GM04504 (cell line): Measurements from ENCODE around the gene NRSN2.
"Not testable (repeated sequence)": the region's sequence is repeated elsewhere in the genome, so short reads cannot be mapped to it uniquely, and the experiment has no call there.

Source experiments
- DNase-seq: peaks from one replicate; pipeline ENCODE4 v3.0.0-alpha.2; 2012; ENCODE audit warnings: low read depth

NRSN2 gene

GRCh38 chr20:325045-325888 is 21.6 kb upstream of the NRSN2 start, which contains the start of gene SOX12:
Gene SOX12 (plus strand): TSS chr20:325552. CDS start chr20:325925, 373 bp downstream.
- DNase-seq = peak; percentile 80

GRCh38 chr20:325889-326644 is 20.8 kb upstream of the NRSN2 start:
- no peak for DNase-seq

- no peak for DNase-seq
Observed at GRCh38 chr20:326645-327185, 20.2 kb upstream of the NRSN2 start.

DNA sequence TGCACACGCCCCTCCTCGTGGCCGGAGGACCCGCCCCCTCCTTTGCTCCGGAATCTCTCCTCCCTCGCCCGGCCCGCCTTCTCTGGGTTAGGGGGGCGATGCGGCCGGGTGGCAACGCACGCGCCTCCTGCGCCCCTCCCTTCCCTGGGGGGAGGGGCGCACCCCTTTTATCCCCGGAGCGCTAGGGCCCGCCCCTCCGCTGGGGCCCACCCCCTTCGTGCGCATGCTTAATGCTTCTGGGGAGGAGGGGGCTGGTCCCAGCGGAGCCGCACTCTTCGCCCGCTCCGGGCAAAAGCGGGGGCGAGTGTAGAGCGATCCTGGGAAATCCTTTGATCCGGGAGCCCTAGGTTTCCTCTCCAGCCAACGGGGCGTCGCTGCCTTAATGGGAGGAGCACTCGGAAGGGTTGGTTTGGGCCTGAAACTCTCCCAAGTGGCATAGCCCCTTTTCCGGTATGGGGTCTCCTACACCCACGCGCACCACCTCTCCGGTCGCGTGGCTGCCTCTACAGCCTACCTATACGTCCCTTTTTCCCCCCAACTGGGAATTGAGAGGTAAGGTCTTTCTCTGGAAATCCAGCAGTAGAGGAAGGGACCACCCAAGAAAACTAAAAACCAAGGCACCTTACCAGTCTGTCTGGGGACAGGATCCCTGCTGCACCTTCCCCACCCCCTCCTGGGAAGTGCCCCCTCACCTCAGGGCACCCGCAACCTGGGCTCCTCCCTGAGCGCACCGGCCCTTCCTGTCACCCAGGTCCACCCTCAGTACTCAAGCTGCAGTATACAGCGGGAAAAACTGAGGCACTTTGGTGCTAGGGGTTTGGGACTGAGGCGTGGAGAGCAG is 19.5 kb upstream of the NRSN2 start:
- peak; percentile 86 for DNase-seq

- no peak for DNase-seq
Observed at GRCh38 chr20:328027-328974, 18.6 kb upstream of the NRSN2 start.

- DNase-seq = no peak
Observed at GRCh38 chr20:328975-329695, 17.8 kb upstream of the NRSN2 start.

DNA sequence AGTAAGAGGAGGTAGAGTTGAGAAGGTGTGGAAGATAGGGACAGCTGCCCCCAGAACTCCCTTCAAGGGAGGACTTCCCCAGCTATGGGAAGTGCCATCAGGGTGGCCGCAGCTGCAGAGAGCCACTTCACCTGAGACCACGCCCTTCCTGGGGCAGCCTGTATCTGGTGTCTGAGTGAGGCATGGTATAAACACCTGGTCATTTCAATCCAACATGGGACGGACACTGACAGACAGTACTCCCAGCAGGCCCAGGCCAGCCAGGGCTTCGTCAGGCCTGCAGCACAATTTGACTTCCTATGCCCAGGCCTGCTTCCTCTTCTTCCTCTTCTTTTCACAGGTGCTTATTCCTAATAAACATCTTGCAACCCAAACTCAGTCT is 17.1 kb upstream of the NRSN2 start:
- DNase-seq = no peak

- DNase-seq = no peak
Observed at GRCh38 chr20:330233-331149, 16.4 kb upstream of the NRSN2 start.

DNA sequence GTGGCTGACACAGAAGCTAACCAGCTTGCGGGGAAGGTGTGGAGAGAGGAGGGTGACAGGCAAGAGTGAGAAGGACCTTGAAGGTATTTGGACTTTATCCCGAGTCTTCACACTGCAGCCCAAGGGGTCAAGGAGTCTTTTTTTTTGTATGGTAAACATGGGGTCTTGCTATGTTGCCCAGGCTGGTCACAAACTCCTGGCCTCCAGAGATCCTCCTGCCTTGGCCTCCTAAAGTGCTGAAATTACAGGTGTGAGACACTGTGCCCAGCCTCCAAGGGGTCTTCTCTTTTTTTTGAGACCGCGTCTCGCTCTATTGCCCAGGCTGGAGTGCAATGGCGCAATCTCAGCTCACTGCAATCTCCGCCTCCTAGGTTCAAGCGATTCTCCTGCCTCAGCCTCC is 12.3 kb upstream of the NRSN2 start:
- no peak for DNase-seq

- DNase-seq = not testable (repeated sequence)
Observed at GRCh38 chr20:336040-336439, 10.9 kb upstream of the NRSN2 start.

DNA sequence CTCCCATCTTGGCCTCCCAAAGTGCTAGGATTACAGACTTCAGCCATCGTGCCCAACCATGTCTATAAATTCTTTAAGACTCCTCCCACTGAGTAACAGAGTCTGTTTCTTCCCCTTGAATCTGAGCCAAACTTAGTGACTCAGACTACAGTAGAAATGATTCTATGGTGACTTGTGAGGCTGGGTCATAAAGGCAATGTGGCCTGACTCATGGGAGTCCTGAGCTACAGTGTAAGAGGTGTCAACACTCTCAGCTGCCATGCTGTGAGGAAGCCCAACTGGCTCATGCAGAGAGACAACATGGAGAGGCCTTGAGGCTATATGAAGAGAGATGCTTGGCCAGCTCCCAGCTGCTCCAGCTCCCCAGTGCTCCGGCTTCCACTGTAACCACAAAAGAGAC is 5.2 kb upstream of the NRSN2 start:
- DNase-seq = no peak

GRCh38 chr20:343107-343506 is 3.8 kb upstream of the NRSN2 start:
- no peak for DNase-seq

DNA sequence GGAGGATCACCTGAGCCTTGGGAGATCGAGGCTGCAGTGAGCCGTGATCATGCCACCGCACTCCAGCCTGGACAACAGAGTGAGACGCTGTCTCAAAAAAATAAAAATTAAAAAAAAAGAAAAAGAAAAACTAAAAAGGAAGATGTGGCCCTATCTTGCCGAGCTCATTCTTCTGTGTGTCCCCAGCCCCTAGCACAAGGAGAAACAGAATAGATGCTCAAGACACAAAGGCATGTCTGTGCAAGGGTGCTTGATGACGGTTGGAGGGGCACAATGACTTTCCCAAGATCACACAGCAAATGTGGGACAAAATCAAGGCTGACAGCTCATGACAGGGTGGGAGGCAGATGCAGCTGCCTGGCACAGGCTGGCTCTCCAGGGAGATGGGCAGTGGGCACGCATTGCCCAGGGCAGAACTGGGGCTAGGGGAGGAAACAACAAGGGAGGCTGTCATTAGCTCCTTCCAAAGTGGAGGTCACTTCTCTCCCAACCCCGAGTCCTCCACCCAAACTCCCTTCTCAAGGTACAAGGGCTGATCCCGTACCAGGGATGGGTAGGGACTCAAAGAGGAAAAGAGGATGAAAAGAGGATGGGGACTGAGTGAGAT is 775 bp upstream of the NRSN2 start:
- no peak for DNase-seq

GRCh38 chr20:347317-347639 is 367 bp downstream of the NRSN2 start:
- no peak for DNase-seq

DNA sequence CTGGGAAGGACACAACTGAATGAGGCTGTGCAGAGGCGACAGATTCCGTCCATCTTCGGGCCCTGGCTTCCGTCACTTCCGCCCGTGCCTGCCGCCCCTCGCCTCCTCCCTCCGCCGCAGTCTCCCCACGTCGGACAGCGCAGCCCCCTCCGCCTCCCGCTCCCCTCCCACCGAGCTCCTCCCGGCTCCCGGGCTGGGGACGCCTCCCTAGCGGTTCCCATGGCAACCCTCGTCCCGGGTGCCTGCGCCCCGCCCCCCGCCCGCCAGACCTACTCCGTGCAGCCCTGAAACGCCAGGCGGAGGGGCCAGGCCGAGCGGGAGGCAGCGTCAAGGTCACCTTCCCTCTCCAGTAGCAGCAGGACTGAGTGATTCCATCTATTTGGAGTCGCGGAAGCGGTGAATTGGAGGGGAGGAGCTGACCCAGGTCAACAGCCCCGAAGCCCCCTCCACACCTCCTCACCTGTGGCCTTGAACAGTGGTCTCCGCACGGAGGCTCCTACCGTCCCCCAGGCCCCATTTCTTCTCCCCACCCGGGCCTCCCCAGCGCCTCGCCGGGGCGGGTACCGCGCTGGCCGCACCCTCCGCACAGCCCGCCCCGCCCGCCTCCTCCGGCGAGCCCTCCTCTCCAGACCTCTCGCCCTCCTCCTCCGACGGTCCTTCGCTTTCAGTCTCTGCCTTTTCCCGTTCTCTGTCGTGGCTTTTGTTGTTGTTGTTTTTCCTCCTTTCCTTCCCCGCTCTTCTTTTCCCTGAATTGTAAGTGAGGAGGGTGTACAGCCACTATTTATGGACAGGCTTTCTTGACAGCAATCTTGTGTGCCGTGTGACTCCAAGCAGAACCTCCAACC is 951 bp downstream of the NRSN2 start:
- peak; percentile 85 for DNase-seq

GRCh38 chr20:348972-349841 is 2.3 kb downstream of the NRSN2 start:
- DNase-seq = no peak

GRCh38 chr20:353166-353565 is 6.3 kb downstream of the NRSN2 start:
- no peak for DNase-seq
